AG08395 (cell line): ENCODE measurements around the gene NF1.
A peak's percentile ranks its signal among the peaks of the same experiment; 100 is the strongest.
"Not testable (repeated sequence)": the region's sequence is repeated elsewhere in the genome, so short reads cannot be mapped to it uniquely, and the experiment has no call there.

ENCODE experiments used
- DNase-seq: peaks from one replicate; pipeline ENCODE4 v3.0.0; 2012; ENCODE audit warnings: mixed read lengths, low spot score

NF1 gene

DNA sequence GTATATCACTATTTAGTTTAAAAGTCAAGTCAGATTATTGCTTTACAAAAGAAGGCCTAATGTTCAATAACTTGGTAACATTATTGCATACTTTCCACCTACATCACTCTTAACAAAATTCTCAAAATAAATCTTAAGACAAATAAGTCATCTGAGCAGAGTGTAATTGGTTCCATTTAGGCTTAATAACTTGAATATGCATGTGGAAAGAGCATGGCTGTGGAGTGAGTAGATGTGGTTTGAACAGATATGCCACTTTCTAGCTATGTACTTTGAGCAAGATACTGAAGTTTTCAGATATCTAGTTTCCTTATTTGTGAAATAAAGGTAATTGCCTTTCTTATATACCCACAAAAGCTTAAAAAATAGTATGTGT lies 233.4 kb downstream of the NF1 start:
- DNase-seq = peak; percentile 24

DNA sequence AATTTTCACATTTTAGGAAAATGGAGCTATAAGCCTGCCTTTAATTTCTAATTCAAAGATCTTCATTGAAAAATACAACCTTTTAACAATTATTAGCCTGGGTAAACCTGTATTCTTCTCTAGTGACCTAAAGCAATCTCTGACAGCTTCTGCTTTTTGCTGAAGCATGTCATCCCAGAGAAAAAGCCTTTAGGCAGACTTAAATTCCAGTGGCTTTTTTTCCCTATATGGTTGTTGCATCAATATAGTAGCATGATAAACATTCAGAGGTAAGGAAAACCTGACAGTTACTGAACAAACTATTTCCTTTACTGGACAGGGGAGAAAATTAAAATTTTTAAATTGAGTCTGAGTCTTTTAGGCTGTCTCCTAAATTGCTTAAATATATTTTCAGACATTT lies 234.4 kb downstream of the NF1 start:
- DNase-seq = no peak

DNA sequence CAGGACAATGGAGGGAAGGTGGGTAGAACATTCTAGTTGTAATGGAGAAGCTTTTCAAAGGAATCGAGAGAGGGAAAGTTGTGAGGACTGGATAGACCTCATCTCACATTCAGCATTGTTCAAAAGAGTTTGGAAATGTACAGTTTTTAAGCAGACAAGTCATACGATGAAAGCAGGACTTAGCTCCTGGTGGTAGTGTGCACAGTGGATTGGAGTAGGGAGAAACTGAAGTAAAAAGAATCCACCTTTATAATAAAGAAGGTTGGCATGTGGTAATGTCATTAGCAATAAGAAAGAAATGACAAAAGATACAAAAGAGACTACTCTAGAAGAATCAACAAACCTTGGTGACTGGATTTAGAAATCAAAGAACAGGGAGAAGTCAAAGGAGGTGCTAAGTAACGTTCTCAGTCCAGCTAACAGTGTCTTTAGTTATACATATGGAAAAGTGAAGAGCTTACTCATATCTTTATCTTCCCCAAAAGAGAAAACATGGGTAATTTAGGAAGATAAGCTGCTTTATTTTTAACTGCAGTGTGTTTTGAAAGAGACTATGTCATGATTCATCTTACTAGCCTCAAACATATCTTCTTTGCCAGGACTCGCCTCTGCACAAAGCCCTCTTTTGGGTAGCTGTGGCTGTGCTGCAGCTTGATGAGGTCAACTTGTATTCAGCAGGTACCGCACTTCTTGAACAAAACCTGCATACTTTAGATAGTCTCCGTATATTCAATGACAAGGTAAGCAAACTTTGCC lies 245.3 kb downstream of the NF1 start:
- DNase-seq = peak; percentile 57

DNA sequence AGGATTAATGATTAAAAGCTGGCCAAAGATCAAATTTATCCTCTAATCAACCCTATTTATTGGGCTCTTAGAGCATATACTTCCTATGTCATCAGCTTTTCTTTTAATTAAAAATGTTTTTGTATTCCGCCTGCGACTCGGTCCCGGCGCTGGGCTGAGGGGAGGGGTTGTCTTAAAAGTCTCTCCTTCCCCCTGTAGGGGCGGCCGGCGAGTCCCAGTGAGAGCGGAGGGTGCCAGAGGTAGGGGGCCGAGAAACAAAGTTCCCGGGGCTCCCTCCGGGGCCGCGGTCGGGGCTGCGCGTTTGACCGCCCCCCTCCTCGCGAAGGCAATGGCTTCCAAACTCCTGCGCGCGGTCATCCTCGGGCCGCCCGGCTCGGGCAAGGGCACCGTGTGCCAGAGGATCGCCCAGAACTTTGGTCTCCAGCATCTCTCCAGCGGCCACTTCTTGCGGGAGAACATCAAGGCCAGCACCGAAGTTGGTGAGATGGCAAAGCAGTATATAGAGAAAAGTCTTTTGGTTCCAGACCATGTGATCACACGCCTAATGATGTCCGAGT lies 250.5 kb downstream of the NF1 start:
- DNase-seq = not testable (repeated sequence)

GRCh38 chr17:31349454-31349853 lies 254.7 kb downstream of the NF1 start:
- no peak for DNase-seq

DNA sequence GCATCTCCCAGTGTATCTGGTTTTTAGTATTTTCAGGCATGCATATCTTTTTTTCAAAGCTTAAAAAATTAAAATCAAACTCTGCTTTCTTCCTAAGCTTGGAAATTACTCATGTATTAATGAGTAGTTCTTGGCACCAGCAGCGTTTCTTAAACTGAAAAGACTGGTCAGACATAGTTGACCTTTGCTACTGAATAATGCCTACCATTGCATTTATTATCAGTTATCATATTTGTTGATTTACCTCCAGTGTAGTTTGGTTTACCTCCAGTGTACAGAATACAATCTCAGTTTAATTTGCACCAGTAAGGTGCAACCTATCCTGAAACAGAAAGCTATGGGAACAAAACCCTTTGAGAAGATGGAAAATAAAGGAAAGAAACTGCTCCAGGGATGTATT lies 261.2 kb downstream of the NF1 start:
- no peak for DNase-seq

DNA sequence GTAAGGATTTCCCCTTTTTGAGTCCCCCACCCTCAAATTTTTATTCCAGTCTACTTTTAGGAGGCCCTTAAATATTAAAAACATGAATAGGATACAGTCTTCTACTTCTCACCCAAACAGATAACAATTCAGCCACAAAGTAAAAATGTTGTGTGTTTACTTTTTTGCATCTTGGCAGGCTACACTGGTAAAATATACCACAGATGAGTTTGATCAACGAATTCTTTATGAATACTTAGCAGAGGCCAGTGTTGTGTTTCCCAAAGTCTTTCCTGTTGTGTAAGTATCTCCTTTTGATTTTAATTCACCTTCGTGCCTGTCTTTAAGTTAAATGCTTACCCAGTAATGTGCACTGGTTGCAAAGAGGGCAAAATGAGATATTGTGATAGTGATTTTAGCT lies 262.3 kb downstream of the NF1 start:
- no peak for DNase-seq

DNA sequence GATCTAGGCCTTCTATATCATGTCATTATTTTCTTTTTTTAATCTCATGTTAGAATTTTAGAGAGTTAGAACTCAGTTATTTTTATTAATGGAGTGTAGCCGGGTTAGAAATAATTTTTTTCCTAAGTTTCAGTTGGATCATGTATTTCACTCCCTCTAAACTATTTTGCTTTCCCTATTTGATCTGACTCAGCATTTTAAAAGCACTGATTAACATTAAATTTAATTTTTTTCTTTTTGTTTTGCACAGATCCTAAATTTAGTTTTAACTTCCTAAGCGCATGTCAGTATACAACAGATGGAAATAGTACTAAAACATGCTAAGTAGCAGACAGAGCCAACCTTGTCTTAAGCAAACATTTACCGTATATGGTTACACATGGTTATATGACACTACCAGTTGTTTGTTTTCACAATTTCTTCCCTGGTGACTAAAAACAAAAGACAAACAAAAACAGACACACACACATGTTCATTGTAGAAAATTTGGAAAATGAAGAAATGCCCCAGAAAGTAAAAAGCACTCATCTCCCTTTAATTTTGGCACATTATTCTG lies 263.1 kb downstream of the NF1 start:
- no peak for DNase-seq

- DNase-seq = no peak
Measured at GRCh38 chr17:31364012-31364411, 269.2 kb downstream of the NF1 start.

DNA sequence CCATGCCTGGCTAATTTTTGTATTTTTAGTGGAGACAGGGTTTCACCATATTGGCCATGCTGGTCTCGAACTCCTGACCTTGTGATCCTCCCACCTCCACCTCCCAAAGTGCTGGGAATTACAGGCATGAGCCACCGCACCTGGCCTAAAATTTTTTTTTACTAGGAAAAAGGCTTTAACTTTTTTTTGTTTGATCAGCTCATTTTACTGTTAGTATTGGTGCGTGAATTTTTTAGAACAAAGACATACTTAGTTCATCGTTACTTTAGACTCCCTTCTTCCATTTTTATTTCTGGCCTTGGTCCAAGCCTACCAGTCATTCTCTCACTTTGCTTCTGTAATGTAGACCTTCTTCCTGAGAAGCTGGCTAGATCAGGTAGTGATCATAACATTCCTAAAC lies 271.3 kb downstream of the NF1 start:
- no peak for DNase-seq

GRCh38 chr17:31369266-31369665 lies 274.5 kb downstream of the NF1 start:
- DNase-seq = no peak

- DNase-seq = no peak
Measured at GRCh38 chr17:31371511-31372097, 276.8 kb downstream of the NF1 start.

- peak; percentile 74 for DNase-seq
Measured at GRCh38 chr17:31373150-31374093, 278.6 kb downstream of the NF1 start.

- no peak for DNase-seq
Measured at GRCh38 chr17:31374094-31374447, 279.3 kb downstream of the NF1 start.

GRCh38 chr17:31374503-31374902 lies 279.7 kb downstream of the NF1 start:
- no peak for DNase-seq

DNA sequence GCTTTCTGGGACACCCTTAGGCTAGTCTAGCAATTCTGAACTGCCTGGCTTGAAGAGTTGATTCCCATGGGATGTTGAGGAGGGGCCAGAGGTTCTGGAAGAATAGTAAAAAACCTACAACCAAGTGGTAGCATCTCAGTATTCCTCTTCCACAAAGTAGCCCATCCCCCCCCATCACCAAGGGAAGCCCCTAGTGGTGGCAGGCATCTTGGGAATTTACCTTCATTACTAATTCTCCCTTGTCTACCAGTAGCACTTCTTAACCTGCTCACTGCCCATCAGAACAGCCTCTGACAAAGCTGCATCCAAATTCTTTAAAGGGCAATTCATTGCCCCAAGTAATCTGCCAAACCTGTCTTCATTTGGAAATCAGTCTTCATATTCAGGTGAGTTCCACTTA lies 283.9 kb downstream of the NF1 start:
- no peak for DNase-seq

- no peak for DNase-seq
Measured at GRCh38 chr17:31379597-31380205, 284.9 kb downstream of the NF1 start.

GRCh38 chr17:31381165-31381668 lies 286.4 kb downstream of the NF1 start:
- no peak for DNase-seq

DNA sequence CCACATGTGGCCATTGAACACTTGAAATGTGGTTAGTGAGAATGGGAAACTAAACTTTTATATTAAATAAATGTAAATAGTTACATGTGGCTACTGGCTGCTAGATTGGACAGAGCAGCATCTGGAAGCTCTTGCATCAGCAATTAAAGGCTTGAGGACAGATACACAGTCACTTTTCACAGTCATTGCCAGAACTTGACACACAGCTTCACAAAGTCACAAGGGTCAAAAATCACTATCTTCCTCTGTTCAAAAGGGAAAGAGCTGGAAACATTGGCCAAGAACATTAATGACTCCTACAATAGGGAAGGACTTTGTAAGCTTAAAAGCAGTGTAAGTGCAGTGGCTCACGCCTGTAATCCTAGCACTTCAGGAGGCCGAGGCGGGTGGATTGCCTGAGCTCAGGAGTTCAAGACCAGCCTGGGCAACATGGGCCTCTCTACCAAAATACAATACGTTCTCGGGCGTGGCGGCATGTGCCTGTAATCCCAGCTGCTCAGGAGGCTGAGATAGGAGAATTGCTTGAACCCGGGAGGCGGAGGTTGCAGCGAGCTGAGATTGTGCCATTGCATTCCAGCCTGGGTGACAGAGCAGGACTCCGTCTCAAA lies 288.0 kb downstream of the NF1 start:
- DNase-seq = not testable (repeated sequence)

DNA sequence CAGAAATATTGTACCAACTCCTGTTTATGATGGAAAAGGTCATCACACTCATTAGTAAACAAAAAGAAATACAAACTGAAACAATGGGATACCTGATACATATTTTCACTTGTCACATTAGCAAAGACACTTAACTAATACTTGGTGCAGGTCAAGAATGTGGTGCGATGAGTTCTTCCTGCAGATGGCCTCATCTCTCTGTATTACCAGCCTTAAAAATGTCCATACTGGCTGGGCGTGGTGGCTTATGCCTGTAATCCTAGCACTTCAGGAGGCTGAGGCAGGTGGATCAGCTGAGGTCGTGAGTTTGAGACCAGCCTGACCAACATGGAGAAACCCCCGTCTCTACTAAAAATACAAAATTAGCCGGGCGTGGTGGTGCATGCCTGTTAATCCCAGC lies 288.7 kb downstream of the NF1 start:
- DNase-seq = not testable (repeated sequence)
